HG03135 (cell line): Measurements from ENCODE around the gene OR10J1.

Experiments used
- ATAC-seq: cut with Tn5 transposase; IDR thresholded peaks from one replicate; pipeline ENCODE4 v1.9.1; 2021; ENCODE audit warnings: mild to moderate bottlenecking, moderate library complexity; ENCODE audit not compliant: unreplicated experiment

OR10J1 gene

DNA sequence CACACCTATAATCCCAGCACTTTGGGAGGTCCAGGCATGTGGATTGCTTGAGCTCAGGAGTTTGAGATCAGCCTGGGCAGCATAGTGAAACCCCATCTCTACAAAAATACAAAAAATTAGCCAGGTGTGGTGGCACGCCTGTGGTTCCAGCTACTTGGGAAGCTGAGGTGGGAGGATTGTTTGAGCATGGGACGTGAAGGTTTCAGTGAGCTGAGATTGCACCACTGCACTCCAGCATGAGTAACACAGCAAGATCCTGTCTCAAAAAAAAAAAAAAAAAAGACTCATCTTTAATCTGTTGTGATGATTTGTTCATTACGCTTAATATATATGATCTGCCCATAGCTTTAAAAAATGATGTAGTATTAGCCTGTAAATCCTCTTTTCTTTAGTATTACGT lies 44.0 kb downstream of the OR10J1 start:
- no peak for ATAC-seq
